Measurements from ENCODE around the gene NCOA3.

Gene NCOA3

GRCh38 chr20:47605673-47606413 is 104.2 kb downstream of the NCOA3 start:
- TF ChIP-seq NFIC (IDR thresholded peaks at IDR 0.05) (no peak), USF1 (IDR thresholded peaks at IDR 0.05) (no peak), EGR1 (IDR thresholded peaks at IDR 0.05) (no peak), RAD21 (IDR thresholded peaks at IDR 0.05; ENCODE audit: low read depth) (no peak), CREB1 (IDR thresholded peaks at IDR 0.05; ENCODE audit: low read depth) (no peak), TCF12 (IDR thresholded peaks at IDR 0.05; ENCODE audit: low read depth) (no peak), ZBTB7A (IDR thresholded peaks at IDR 0.05; ENCODE audit: low read depth) (no peak), CEBPB (IDR thresholded peaks at IDR 0.05) (no peak), EP300 (IDR thresholded peaks at IDR 0.05; ENCODE audit: borderline replicate concordance) (no peak)
- TF ChIP-seq, protein P1, sequence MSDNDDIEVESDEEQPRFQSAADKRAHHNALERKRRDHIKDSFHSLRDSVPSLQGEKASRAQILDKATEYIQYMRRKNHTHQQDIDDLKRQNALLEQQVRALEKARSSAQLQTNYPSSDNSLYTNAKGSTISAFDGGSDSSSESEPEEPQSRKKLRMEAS (IDR thresholded peaks at IDR 0.05), result no peak
- TF ChIP-seq, protein P2, sequence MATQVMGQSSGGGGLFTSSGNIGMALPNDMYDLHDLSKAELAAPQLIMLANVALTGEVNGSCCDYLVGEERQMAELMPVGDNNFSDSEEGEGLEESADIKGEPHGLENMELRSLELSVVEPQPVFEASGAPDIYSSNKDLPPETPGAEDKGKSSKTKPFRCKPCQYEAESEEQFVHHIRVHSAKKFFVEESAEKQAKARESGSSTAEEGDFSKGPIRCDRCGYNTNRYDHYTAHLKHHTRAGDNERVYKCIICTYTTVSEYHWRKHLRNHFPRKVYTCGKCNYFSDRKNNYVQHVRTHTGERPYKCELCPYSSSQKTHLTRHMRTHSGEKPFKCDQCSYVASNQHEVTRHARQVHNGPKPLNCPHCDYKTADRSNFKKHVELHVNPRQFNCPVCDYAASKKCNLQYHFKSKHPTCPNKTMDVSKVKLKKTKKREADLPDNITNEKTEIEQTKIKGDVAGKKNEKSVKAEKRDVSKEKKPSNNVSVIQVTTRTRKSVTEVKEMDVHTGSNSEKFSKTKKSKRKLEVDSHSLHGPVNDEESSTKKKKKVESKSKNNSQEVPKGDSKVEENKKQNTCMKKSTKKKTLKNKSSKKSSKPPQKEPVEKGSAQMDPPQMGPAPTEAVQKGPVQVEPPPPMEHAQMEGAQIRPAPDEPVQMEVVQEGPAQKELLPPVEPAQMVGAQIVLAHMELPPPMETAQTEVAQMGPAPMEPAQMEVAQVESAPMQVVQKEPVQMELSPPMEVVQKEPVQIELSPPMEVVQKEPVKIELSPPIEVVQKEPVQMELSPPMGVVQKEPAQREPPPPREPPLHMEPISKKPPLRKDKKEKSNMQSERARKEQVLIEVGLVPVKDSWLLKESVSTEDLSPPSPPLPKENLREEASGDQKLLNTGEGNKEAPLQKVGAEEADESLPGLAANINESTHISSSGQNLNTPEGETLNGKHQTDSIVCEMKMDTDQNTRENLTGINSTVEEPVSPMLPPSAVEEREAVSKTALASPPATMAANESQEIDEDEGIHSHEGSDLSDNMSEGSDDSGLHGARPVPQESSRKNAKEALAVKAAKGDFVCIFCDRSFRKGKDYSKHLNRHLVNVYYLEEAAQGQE (IDR thresholded peaks at IDR 0.05; ENCODE audit: low read depth), result no peak

DNA sequence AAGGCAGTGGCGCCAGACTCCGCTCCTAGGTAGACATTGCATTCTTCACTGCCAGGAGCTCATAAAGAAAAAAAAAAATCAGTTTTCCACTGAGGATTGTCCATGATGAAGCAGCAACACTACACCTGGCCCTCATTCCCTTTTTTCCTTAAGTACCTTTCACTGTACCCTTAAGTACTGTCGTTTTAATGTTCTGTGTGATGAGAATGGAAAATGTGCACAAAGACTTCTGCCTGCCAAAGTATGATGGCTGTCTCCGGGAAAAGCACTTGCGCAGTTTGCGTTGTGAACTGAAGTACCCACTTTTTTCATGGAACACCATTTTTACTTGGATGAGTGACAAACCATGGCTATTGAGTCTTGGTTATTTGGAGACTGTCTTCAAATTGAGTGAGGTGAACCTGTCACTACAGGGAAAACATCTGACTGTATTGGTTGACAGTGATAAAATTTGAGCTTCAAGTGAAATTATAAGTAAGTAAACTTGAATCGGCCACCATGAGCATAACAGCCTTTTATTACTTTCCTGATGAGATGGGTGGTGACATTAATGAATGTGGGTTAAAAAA is 104.8 kb downstream of the NCOA3 start:
- TF ChIP-seq CREB1 (IDR thresholded peaks at IDR 0.05; ENCODE audit: low read depth), result no peak
- TF ChIP-seq, protein P1 (IDR thresholded peaks at IDR 0.05), result no peak
- no peak for TF ChIP-seq TEAD4 (IDR thresholded peaks at IDR 0.05)
- TF ChIP-seq, protein P2 (IDR thresholded peaks at IDR 0.05; ENCODE audit: low read depth), result no peak
- TF ChIP-seq TAF1 (IDR thresholded peaks at IDR 0.05; ENCODE audit: low read depth), result no peak
- no peak for TF ChIP-seq USF1 (IDR thresholded peaks at IDR 0.05)
- no peak for TF ChIP-seq CEBPB (IDR thresholded peaks at IDR 0.05)
- no peak for TF ChIP-seq ZBTB7A (IDR thresholded peaks at IDR 0.05; ENCODE audit: low read depth)
- no peak for TF ChIP-seq YY1 (IDR thresholded peaks at IDR 0.05; ENCODE audit: low read depth)

- TF ChIP-seq EGR1 (IDR thresholded peaks at IDR 0.05), result no peak
- TF ChIP-seq RAD21 (IDR thresholded peaks at IDR 0.05; ENCODE audit: low read depth), result no peak
- TF ChIP-seq YY1 (IDR thresholded peaks at IDR 0.05; ENCODE audit: low read depth), result no peak
- TF ChIP-seq NFIC (IDR thresholded peaks at IDR 0.05), result no peak
- no peak for TF ChIP-seq ZBTB7A (IDR thresholded peaks at IDR 0.05; ENCODE audit: low read depth)
- TF ChIP-seq TCF12 (IDR thresholded peaks at IDR 0.05; ENCODE audit: low read depth), result no peak
- TF ChIP-seq CEBPB (IDR thresholded peaks at IDR 0.05), result no peak
- TF ChIP-seq EP300 (IDR thresholded peaks at IDR 0.05; ENCODE audit: borderline replicate concordance), result no peak
- TF ChIP-seq TAF1 (IDR thresholded peaks at IDR 0.05; ENCODE audit: low read depth), result no peak
Measured at GRCh38 chr20:47606983-47607613, 105.4 kb downstream of the NCOA3 start.

GRCh38 chr20:47609001-47609400 is 107.3 kb downstream of the NCOA3 start:
- TF ChIP-seq, protein P1 (IDR thresholded peaks at IDR 0.05), result no peak
- TF ChIP-seq USF1 (IDR thresholded peaks at IDR 0.05), result no peak
- TF ChIP-seq NFIC (IDR thresholded peaks at IDR 0.05), result no peak
- no peak for TF ChIP-seq EGR1 (IDR thresholded peaks at IDR 0.05)
- no peak for TF ChIP-seq CREB1 (IDR thresholded peaks at IDR 0.05; ENCODE audit: low read depth)
- TF ChIP-seq ZBTB7A (IDR thresholded peaks at IDR 0.05; ENCODE audit: low read depth), result no peak
- no peak for TF ChIP-seq EP300 (IDR thresholded peaks at IDR 0.05; ENCODE audit: borderline replicate concordance)
- TF ChIP-seq FOXM1 (IDR thresholded peaks at IDR 0.05; ENCODE audit: borderline replicate concordance, low read depth), result no peak
- no peak for TF ChIP-seq TAF1 (IDR thresholded peaks at IDR 0.05; ENCODE audit: low read depth)
- no peak for TF ChIP-seq CEBPB (IDR thresholded peaks at IDR 0.05)
- TF ChIP-seq TEAD4 (IDR thresholded peaks at IDR 0.05), result no peak
- TF ChIP-seq TCF12 (IDR thresholded peaks at IDR 0.05; ENCODE audit: low read depth), result no peak
- TF ChIP-seq RAD21 (IDR thresholded peaks at IDR 0.05; ENCODE audit: low read depth), result no peak
- TF ChIP-seq YY1 (IDR thresholded peaks at IDR 0.05; ENCODE audit: low read depth), result no peak

All from Ishikawa (cell line).